HG02970 (cell line): ENCODE results near the gene POLR2L.

Experiments used
- ATAC-seq: cut with Tn5 transposase; IDR thresholded peaks from one replicate; pipeline ENCODE4 v1.9.1; 2021; ENCODE audit warnings: mild to moderate bottlenecking, moderate library complexity, moderate number of reproducible peaks; ENCODE audit not compliant: unreplicated experiment, low FRiP score

Gene POLR2L

GRCh38 chr11:842370-843002 lies at the start of gene POLR2L, which contains the start of gene TSPAN4:
Gene POLR2L (minus strand): TSS chr11:842529. CDS start chr11:842508, 21 bp downstream.
Gene TSPAN4 (plus strand): TSS chr11:842852. CDS start chr11:850305, 7,453 bp downstream.
- peak; percentile 53 for ATAC-seq

GRCh38 chr11:890794-891540 lies 48.6 kb upstream of the POLR2L start:
- no peak for ATAC-seq

- no peak for ATAC-seq
Observed at GRCh38 chr11:889687-890475, 47.6 kb upstream of the POLR2L start.

- no peak for ATAC-seq
Observed at GRCh38 chr11:889257-889656, 46.9 kb upstream of the POLR2L start.

- ATAC-seq: no peak
Observed at GRCh38 chr11:888310-889212, 46.2 kb upstream of the POLR2L start.

- ATAC-seq: no peak
Observed at GRCh38 chr11:887589-887988, 45.3 kb upstream of the POLR2L start.

- ATAC-seq: no peak
Observed at GRCh38 chr11:886568-886967, 44.2 kb upstream of the POLR2L start.

GRCh38 chr11:884578-885070 lies 42.3 kb upstream of the POLR2L start:
- ATAC-seq: no peak

- no peak for ATAC-seq
Observed at GRCh38 chr11:883527-883926, 41.2 kb upstream of the POLR2L start.

GRCh38 chr11:882596-882995 lies 40.3 kb upstream of the POLR2L start:
- ATAC-seq: no peak

- no peak for ATAC-seq
Observed at GRCh38 chr11:880447-880846, 38.1 kb upstream of the POLR2L start.

GRCh38 chr11:877565-877964 lies 35.2 kb upstream of the POLR2L start:
- ATAC-seq: no peak

GRCh38 chr11:876545-876944 lies 34.2 kb upstream of the POLR2L start:
- no peak for ATAC-seq

GRCh38 chr11:875769-876301 lies 33.5 kb upstream of the POLR2L start:
- no peak for ATAC-seq

GRCh38 chr11:875203-875602 lies 32.9 kb upstream of the POLR2L start:
- no peak for ATAC-seq

- ATAC-seq: no peak
Observed at GRCh38 chr11:873706-874105, 31.4 kb upstream of the POLR2L start.

GRCh38 chr11:872799-873198 lies 30.5 kb upstream of the POLR2L start:
- no peak for ATAC-seq

- no peak for ATAC-seq
Observed at GRCh38 chr11:871472-871871, 29.1 kb upstream of the POLR2L start.

- no peak for ATAC-seq
Observed at GRCh38 chr11:870418-870817, 28.1 kb upstream of the POLR2L start.

- ATAC-seq: no peak
Observed at GRCh38 chr11:870127-870413, 27.7 kb upstream of the POLR2L start.
